ENCODE results near the gene DDX24. TPM values are rescaled to one million over a fixed set of nuclear protein-coding genes. Genes with fewer than 3 reads are reported as not detected.
A peak's percentile ranks its signal among the peaks of the same experiment; 100 is the strongest.

Gene DDX24
- total RNA-seq, 2 donors from 2014 or later: 131 to 137 TPM

- no peaks in the 10 kb centered on the region for H3K36me3 ChIP-seq (ENCODE audit: control insufficient read depth, insufficient read depth, low read length)
- no peaks in the 10 kb centered on the region for H3K9me3 ChIP-seq (ENCODE audit: control insufficient read depth, low read length)
- no peak for DNase-seq
- WGBS, 2 experiments (ENCODE audit: insufficient coverage in 1 of 2, insufficient read length in 1 of 2): 89% methylated on average over 4 to 5 of the region's 5 CpGs
- no peak overlapping the region for H3K27ac ChIP-seq (ENCODE audit: low read depth, low read length)
- no peaks in the 10 kb centered on the region for H3K27me3 ChIP-seq (ENCODE audit: control insufficient read depth, insufficient read depth, low read length, poor library complexity, severe bottlenecking)
- Mint-ChIP-seq H3K36me3 (ENCODE audit: low read depth) (no peaks in the 10 kb centered on the region), H3K4me1 (peaks cover 5% of the 10 kb centered on the region), H3K9me3 (no peaks in the 10 kb centered on the region), H3K4me3 (no peak overlapping the region), H3K27ac (no peak overlapping the region), H3K27me3 (ENCODE audit: insufficient read depth) (peaks cover 12% of the 10 kb centered on the region)
- no peak overlapping the region for H3K4me3 ChIP-seq (ENCODE audit: low read length)
- H3K9ac ChIP-seq (ENCODE audit: extremely low read depth, low read length, poor library complexity, severe bottlenecking): no peak overlapping the region
- no peaks in the 10 kb centered on the region for H3K4me1 ChIP-seq (ENCODE audit: control insufficient read depth, insufficient read depth, low read length)
- no peak for TF ChIP-seq CTCF (conservative IDR thresholded peaks at IDR 0.05)
These were observed 45.8 kb upstream of the DDX24 start for GRCh38 chr14:94126800-94127199.

DNA sequence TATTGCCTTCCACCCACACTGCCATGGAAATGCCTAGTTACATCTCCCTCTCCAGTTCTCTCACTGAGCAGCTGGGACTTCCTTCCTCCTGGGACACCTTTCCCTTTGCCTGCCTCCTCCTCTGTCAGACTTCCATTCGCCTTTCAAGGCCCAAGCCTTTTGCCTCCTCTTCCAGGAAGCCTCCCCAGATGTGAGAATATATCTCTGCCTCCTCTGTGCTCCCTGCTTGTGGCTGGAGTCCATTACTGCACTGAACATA lies 45.3 kb upstream of the DDX24 start:
- Mint-ChIP-seq H3K36me3 (ENCODE audit: low read depth) (no peaks in the 10 kb centered on the region), H3K9me3 (no peaks in the 10 kb centered on the region), H3K27ac (no peak overlapping the region), H3K27me3 (ENCODE audit: insufficient read depth) (peaks cover 15% of the 10 kb centered on the region), H3K4me1 (peaks cover 5% of the 10 kb centered on the region), H3K4me3 (no peak overlapping the region)
- Histone ChIP-seq H3K27me3 (ENCODE audit: control insufficient read depth, insufficient read depth, low read length, poor library complexity, severe bottlenecking) (no peaks in the 10 kb centered on the region), H3K27ac (ENCODE audit: low read depth, low read length) (no peak overlapping the region), H3K4me3 (ENCODE audit: low read length) (no peak overlapping the region), H3K9ac (ENCODE audit: extremely low read depth, low read length, poor library complexity, severe bottlenecking) (no peak overlapping the region), H3K9me3 (ENCODE audit: control insufficient read depth, low read length) (no peaks in the 10 kb centered on the region), H3K36me3 (ENCODE audit: control insufficient read depth, insufficient read depth, low read length) (no peaks in the 10 kb centered on the region), H3K4me1 (ENCODE audit: control insufficient read depth, insufficient read depth, low read length) (no peaks in the 10 kb centered on the region)
- TF ChIP-seq CTCF (conservative IDR thresholded peaks at IDR 0.05): no peak
- DNase-seq: peak; percentile 16
- 71 to 85% methylated on average over 1 of the region's 1 CpG for WGBS, 2 experiments (ENCODE audit: insufficient coverage in 1 of 2, insufficient read length in 1 of 2)

GRCh38 chr14:94125659-94126418 lies 44.8 kb upstream of the DDX24 start:
- DNase-seq: peak; percentile 19
- H3K9me3 Mint-ChIP-seq: no peaks in the 10 kb centered on the region

More at GRCh38 chr14:94125659-94126418, 44.8 kb upstream of the DDX24 start:
- H3K27ac ChIP-seq (ENCODE audit: low read depth, low read length): no peak overlapping the region
- H3K4me1 ChIP-seq (ENCODE audit: control insufficient read depth, insufficient read depth, low read length): no peaks in the 10 kb centered on the region
- Mint-ChIP-seq H3K4me1 (peaks cover 5% of the 10 kb centered on the region), H3K4me3 (no peak overlapping the region), H3K36me3 (ENCODE audit: low read depth) (no peaks in the 10 kb centered on the region), H3K27me3 (ENCODE audit: insufficient read depth) (peaks cover 17% of the 10 kb centered on the region), H3K27ac (no peak overlapping the region)
- H3K9ac ChIP-seq (ENCODE audit: extremely low read depth, low read length, poor library complexity, severe bottlenecking): no peak overlapping the region
- TF ChIP-seq CTCF (conservative IDR thresholded peaks at IDR 0.05): no peak
- H3K9me3 ChIP-seq (ENCODE audit: control insufficient read depth, low read length): no peaks in the 10 kb centered on the region
- H3K36me3 ChIP-seq (ENCODE audit: control insufficient read depth, insufficient read depth, low read length): no peaks in the 10 kb centered on the region
- H3K4me3 ChIP-seq (ENCODE audit: low read length): no peak overlapping the region
- H3K27me3 ChIP-seq (ENCODE audit: control insufficient read depth, insufficient read depth, low read length, poor library complexity, severe bottlenecking): no peaks in the 10 kb centered on the region
- WGBS, 2 experiments (ENCODE audit: insufficient coverage in 1 of 2, insufficient read length in 1 of 2): 90 to 100% methylated on average over 3 to 6 of the region's 6 CpGs

Data from endodermal cell (in vitro differentiated cells).